ENCODE data around the gene GAD1. TPM values are rescaled to one million over a fixed set of nuclear protein-coding genes. Genes with fewer than 3 reads are reported as not detected.

Gene GAD1
- total RNA-seq, 4 donors from 2014 or later, result not detected

- in situ Hi-C loops (cut with MboI; ENCODE audit: low pct_ligation_motif_present in 1 of 4, low pct_unique_long_range_greater_than_20kb in 1 of 4, low sequenced_read_pairs in 3 of 4), result loop anchor here in 3 of 4 donors (25.0 kb wide), 2 partner anchors 111 to 411 kb away; partner anchors contain the start of gene SP5 (in 1 of the 3)
- Histone ChIP-seq H3K27me3 (peaks cover 92% of the 10 kb centered on the region), H3K27ac (no peak overlapping the region), H3K4me1 (peaks cover 24 to 50% (median 43%) of the 10 kb centered on the region in 4 donors), H3K4me3 (peak overlapping the region in 2 of 4 donors; percentile 17 to 39), H3K36me3 (no peaks in the 10 kb centered on the region), H3K9me3 (no peaks in the 10 kb centered on the region)
- intact Hi-C loops (cut with DNase I; ENCODE audit: low total_unique reads), result no loop called here
- WGBS, 2 donors (ENCODE audit: low coverage in 1 of 2), result 7 to 17% methylated on average over 6 to 45 of the region's 61 CpGs
- no peak for DNase-seq
- TF ChIP-seq, protein P1, sequence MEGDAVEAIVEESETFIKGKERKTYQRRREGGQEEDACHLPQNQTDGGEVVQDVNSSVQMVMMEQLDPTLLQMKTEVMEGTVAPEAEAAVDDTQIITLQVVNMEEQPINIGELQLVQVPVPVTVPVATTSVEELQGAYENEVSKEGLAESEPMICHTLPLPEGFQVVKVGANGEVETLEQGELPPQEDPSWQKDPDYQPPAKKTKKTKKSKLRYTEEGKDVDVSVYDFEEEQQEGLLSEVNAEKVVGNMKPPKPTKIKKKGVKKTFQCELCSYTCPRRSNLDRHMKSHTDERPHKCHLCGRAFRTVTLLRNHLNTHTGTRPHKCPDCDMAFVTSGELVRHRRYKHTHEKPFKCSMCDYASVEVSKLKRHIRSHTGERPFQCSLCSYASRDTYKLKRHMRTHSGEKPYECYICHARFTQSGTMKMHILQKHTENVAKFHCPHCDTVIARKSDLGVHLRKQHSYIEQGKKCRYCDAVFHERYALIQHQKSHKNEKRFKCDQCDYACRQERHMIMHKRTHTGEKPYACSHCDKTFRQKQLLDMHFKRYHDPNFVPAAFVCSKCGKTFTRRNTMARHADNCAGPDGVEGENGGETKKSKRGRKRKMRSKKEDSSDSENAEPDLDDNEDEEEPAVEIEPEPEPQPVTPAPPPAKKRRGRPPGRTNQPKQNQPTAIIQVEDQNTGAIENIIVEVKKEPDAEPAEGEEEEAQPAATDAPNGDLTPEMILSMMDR (IDR thresholded peaks at IDR 0.05), result no peak
- TF ChIP-seq POLR2A (IDR thresholded peaks at IDR 0.05) (no peak), EP300 (IDR thresholded peaks at IDR 0.05; ENCODE audit: low read depth) (no peak), POLR2AphosphoS5 (IDR thresholded peaks at IDR 0.05) (no peak)
These were observed 6.6 kb downstream of the GAD1 start for GRCh38 chr2:170823088-170823897.

DNA sequence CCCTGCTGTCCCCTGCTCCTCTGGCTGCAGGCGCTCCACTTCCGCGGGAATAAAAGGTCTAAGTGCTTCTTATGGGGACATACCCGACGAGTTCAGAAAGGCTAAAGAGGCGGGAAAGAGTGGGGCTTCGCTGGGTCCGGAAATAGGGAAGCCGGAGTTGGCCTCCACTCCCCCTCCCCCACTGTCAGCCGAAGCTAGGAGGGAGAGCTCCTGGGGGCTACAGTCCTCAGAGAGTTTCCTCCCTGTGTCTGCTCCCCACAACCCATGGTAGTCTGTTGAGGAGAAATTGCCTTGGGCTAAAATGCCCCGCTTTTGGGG, 7.2 kb downstream of the GAD1 start:
- H3K36me3 ChIP-seq, result no peaks in the 10 kb centered on the region
- in situ Hi-C loops (cut with MboI; ENCODE audit: low pct_ligation_motif_present in 1 of 4, low pct_unique_long_range_greater_than_20kb in 1 of 4, low sequenced_read_pairs in 3 of 4) (loop anchor here in 3 of 4 donors (25.0 kb wide), 2 partner anchors 112 to 412 kb away; partner anchors contain the start of gene SP5 (in 1 of the 3)), intact Hi-C loops (cut with DNase I; ENCODE audit: low total_unique reads) (no loop called here)
- H3K9me3 ChIP-seq, result no peaks in the 10 kb centered on the region
- DNase-seq, result no peak
- peaks cover 24 to 45% (median 39%) of the 10 kb centered on the region in 4 donors for H3K4me1 ChIP-seq
- WGBS, 2 donors (ENCODE audit: low coverage in 1 of 2), result 15% methylated on average over 11 of the region's 11 CpGs; no CpG with 5 or more reads in 1 of the 2 donors
- H3K27me3 ChIP-seq, result peaks cover 89% of the 10 kb centered on the region
- no peak overlapping the region for H3K27ac ChIP-seq
- TF ChIP-seq EP300 (IDR thresholded peaks at IDR 0.05; ENCODE audit: low read depth) (no peak), POLR2A (IDR thresholded peaks at IDR 0.05) (no peak), POLR2AphosphoS5 (IDR thresholded peaks at IDR 0.05) (no peak)
- peak overlapping the region in 2 of 4 donors; percentile 17 to 39 for H3K4me3 ChIP-seq

- in situ Hi-C loops (cut with MboI; ENCODE audit: low pct_ligation_motif_present in 1 of 4, low pct_unique_long_range_greater_than_20kb in 1 of 4, low sequenced_read_pairs in 3 of 4) (loop anchor here in 3 of 4 donors (25.0 kb wide), 2 partner anchors 112 to 412 kb away; partner anchors contain the start of gene SP5 (in 1 of the 3)), intact Hi-C loops (cut with DNase I; ENCODE audit: low total_unique reads) (no loop called here)
- no peak for DNase-seq
- Histone ChIP-seq H3K4me3 (no peak overlapping the region), H3K27ac (no peak overlapping the region), H3K4me1 (peaks cover 24 to 42% (median 39%) of the 10 kb centered on the region in 4 donors), H3K9me3 (no peaks in the 10 kb centered on the region), H3K27me3 (peaks cover 89% of the 10 kb centered on the region), H3K36me3 (no peaks in the 10 kb centered on the region)
- no peak for TF ChIP-seq POLR2AphosphoS5 (IDR thresholded peaks at IDR 0.05)
- TF ChIP-seq, protein P1 (IDR thresholded peaks at IDR 0.05), result no peak
- no peak for TF ChIP-seq EP300 (IDR thresholded peaks at IDR 0.05; ENCODE audit: low read depth)
- TF ChIP-seq POLR2A (IDR thresholded peaks at IDR 0.05), result no peak
- 50 to 64% methylated on average over 1 to 2 of the region's 2 CpGs for WGBS, 2 donors (ENCODE audit: low coverage in 1 of 2)
These were observed 7.9 kb downstream of the GAD1 start for GRCh38 chr2:170824526-170825015.

DNA sequence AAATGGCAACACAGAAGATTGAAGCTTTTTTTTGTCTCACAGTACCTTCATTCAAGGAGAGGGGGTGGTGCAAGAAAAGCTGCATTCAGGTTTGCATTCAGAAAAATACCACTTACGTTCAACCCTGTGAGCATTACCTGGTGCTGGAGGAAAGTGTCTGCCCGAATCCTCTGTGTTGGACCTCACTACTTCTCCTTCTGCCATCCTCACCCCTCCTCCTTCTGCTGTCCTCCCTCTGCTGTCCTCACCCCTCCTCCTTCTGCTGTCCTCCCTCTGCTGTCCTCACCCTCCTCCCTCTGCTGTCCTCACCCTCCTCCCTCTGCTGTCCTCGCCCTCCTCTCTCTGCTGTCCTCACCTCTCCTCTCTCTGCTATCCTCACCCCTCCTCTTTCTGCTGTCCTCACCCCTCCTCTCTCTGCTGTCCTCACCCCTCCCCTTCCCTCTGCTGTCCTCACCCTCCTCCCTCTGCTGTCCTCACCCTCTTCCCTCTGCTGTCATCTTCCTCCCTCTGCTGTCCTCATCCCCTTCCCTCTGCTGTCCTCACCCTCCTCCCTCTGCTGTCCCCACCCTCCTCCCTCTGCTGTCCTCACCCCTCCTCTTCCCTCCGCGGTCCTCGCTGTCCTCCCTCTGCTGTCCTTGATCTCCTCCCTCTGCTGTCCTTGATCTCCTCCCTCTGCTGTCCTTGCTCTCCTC, 11.3 kb downstream of the GAD1 start:
- H3K4me3 ChIP-seq, result no peak overlapping the region
- no peaks in the 10 kb centered on the region for H3K9me3 ChIP-seq
- TF ChIP-seq POLR2A (IDR thresholded peaks at IDR 0.05) (no peak), EP300 (IDR thresholded peaks at IDR 0.05; ENCODE audit: low read depth) (no peak), POLR2AphosphoS5 (IDR thresholded peaks at IDR 0.05) (no peak)
- TF ChIP-seq, protein P1 (IDR thresholded peaks at IDR 0.05), result no peak
- peaks cover 56% of the 10 kb centered on the region for H3K27me3 ChIP-seq
- 65 to 80% methylated on average over 2 to 6 of the region's 6 CpGs for WGBS, 2 donors (ENCODE audit: low coverage in 1 of 2)
- intact Hi-C loops (cut with DNase I; ENCODE audit: low total_unique reads) (no loop called here), in situ Hi-C loops (cut with MboI; ENCODE audit: low pct_ligation_motif_present in 1 of 4, low pct_unique_long_range_greater_than_20kb in 1 of 4, low sequenced_read_pairs in 3 of 4) (no loop called here)
- H3K36me3 ChIP-seq, result no peaks in the 10 kb centered on the region
- no peak for DNase-seq
- H3K4me1 ChIP-seq, result peaks cover 4 to 10% (median 8%) of the 10 kb centered on the region in 4 donors
- H3K27ac ChIP-seq, result no peak overlapping the region

All from transverse colon (tissue), 4 donors.